Progenitor cell of endocrine pancreas (in vitro differentiated cells): ENCODE data around the gene C1orf21. TPM values are rescaled to one million over a fixed set of nuclear protein-coding genes. Genes with fewer than 3 reads are reported as not detected.

ENCODE experiments used
- DNase-seq: peaks from one replicate; pipeline ENCODE4 v3.0.0; 2021; ENCODE audit warnings: low spot score; ENCODE audit not compliant: unreplicated experiment
- H3K27ac Mint-ChIP-seq: 2 replicates; pipeline ENCODE4 v1.8.0; 2021; ENCODE audit warnings: mild to moderate bottlenecking, moderate library complexity, mixed read lengths
- H3K27me3 Mint-ChIP-seq: 2 replicates; pipeline ENCODE4 v1.8.0; 2021; ENCODE audit warnings: mixed read lengths
- H3K36me3 Mint-ChIP-seq: 2 replicates; pipeline ENCODE4 v1.8.0; 2022; ENCODE audit warnings: mixed read lengths; ENCODE audit not compliant: insufficient read depth
- H3K4me1 Mint-ChIP-seq: 2 replicates; pipeline ENCODE4 v1.8.0; 2021; ENCODE audit warnings: low read depth, mixed read lengths
- H3K4me3 Mint-ChIP-seq: 2 replicates; pipeline ENCODE4 v1.8.0; 2021; ENCODE audit warnings: low read depth, mild to moderate bottlenecking, moderate library complexity, mixed read lengths
- H3K9me3 Mint-ChIP-seq: 2 replicates; pipeline ENCODE4 v1.8.0; 2021; ENCODE audit warnings: low read depth, mixed read lengths
- total RNA-seq: library from RNA; stranded (reverse); gene quantifications from 2 replicates; pipeline ENCODE4 v1.2.1, GENCODE V29; 2021
- TF ChIP-seq, protein P1 (sequence below): fragments of 200-600 bp; sonication (generic); IDR thresholded peaks from one replicate; pipeline ENCODE4 v1.5.0; 2021; ENCODE audit warnings: antibody characterized with exemption, mild to moderate bottlenecking; ENCODE audit not compliant: unreplicated experiment

The C1orf21 gene
- total RNA-seq, 1 donor from 2014 or later: 10.0 TPM

GRCh38 chr1:184641894-184642293 lies 255.1 kb downstream of the C1orf21 start:
- Mint-ChIP-seq H3K4me3 (no peak overlapping the region), H3K27me3 (peaks cover 4% of the 10 kb centered on the region), H3K36me3 (no peaks in the 10 kb centered on the region), H3K9me3 (peaks cover 4% of the 10 kb centered on the region), H3K4me1 (no peaks in the 10 kb centered on the region), H3K27ac (no peak overlapping the region)
- TF ChIP-seq, protein P1, sequence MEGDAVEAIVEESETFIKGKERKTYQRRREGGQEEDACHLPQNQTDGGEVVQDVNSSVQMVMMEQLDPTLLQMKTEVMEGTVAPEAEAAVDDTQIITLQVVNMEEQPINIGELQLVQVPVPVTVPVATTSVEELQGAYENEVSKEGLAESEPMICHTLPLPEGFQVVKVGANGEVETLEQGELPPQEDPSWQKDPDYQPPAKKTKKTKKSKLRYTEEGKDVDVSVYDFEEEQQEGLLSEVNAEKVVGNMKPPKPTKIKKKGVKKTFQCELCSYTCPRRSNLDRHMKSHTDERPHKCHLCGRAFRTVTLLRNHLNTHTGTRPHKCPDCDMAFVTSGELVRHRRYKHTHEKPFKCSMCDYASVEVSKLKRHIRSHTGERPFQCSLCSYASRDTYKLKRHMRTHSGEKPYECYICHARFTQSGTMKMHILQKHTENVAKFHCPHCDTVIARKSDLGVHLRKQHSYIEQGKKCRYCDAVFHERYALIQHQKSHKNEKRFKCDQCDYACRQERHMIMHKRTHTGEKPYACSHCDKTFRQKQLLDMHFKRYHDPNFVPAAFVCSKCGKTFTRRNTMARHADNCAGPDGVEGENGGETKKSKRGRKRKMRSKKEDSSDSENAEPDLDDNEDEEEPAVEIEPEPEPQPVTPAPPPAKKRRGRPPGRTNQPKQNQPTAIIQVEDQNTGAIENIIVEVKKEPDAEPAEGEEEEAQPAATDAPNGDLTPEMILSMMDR: no peak
- DNase-seq: no peak

GRCh38 chr1:184643661-184644060 lies 256.8 kb downstream of the C1orf21 start:
- TF ChIP-seq, protein P1: no peak
- H3K4me3 Mint-ChIP-seq: no peak overlapping the region
- H3K27ac Mint-ChIP-seq: no peak overlapping the region
- peaks cover 2% of the 10 kb centered on the region for H3K9me3 Mint-ChIP-seq
- H3K27me3 Mint-ChIP-seq: peaks cover 4% of the 10 kb centered on the region
- H3K36me3 Mint-ChIP-seq: no peaks in the 10 kb centered on the region
- no peak for DNase-seq
- H3K4me1 Mint-ChIP-seq: no peaks in the 10 kb centered on the region

GRCh38 chr1:184644771-184645170 lies 257.9 kb downstream of the C1orf21 start:
- Mint-ChIP-seq H3K4me3 (no peak overlapping the region), H3K4me1 (no peaks in the 10 kb centered on the region), H3K9me3 (no peaks in the 10 kb centered on the region), H3K36me3 (no peaks in the 10 kb centered on the region), H3K27me3 (peaks cover 8% of the 10 kb centered on the region), H3K27ac (no peak overlapping the region)
- DNase-seq: no peak
- TF ChIP-seq, protein P1: no peak

- H3K4me3 Mint-ChIP-seq: no peak overlapping the region
- no peak for DNase-seq
- no peaks in the 10 kb centered on the region for H3K9me3 Mint-ChIP-seq
- H3K4me1 Mint-ChIP-seq: no peaks in the 10 kb centered on the region
- H3K27ac Mint-ChIP-seq: no peak overlapping the region
- H3K27me3 Mint-ChIP-seq: peaks cover 4% of the 10 kb centered on the region
- TF ChIP-seq, protein P1: no peak
- H3K36me3 Mint-ChIP-seq: no peaks in the 10 kb centered on the region
These were observed 259.4 kb downstream of the C1orf21 start for GRCh38 chr1:184646178-184646701.

- H3K36me3 Mint-ChIP-seq: no peaks in the 10 kb centered on the region
- H3K27me3 Mint-ChIP-seq: peaks cover 4% of the 10 kb centered on the region
These were observed 260.0 kb downstream of the C1orf21 start for GRCh38 chr1:184646824-184647223.

More at GRCh38 chr1:184646824-184647223, 260.0 kb downstream of the C1orf21 start:
- DNase-seq: no peak
- no peak overlapping the region for H3K27ac Mint-ChIP-seq
- no peaks in the 10 kb centered on the region for H3K4me1 Mint-ChIP-seq
- no peak overlapping the region for H3K4me3 Mint-ChIP-seq
- TF ChIP-seq, protein P1: no peak
- no peaks in the 10 kb centered on the region for H3K9me3 Mint-ChIP-seq
